BLaER1 treated with 17β-estradiol and CSF1 and Interleukin-3, amounts not matched to agents 10 nM and 100 nM (cell line): ENCODE results near the gene WNT11.
A peak's percentile ranks its signal among the peaks of the same experiment; 100 is the strongest.

ENCODE experiments used
- H3K27ac ChIP-seq, 11 experiments: shearing (Covaris generic); formaldehyde crosslinking; 2 replicates each; pipeline ENCODE4 v1.8.1; 2022
- H3K27me3 ChIP-seq, 11 experiments: shearing (Covaris generic); formaldehyde crosslinking; 2 replicates each; pipeline ENCODE4 v1.8.1; 2022
- H3K36me3 ChIP-seq, 11 experiments: shearing (Covaris generic); formaldehyde crosslinking; 2 replicates each; pipeline ENCODE4 v1.8.1; 2022
- H3K4me1 ChIP-seq, 10 experiments: shearing (Covaris generic); formaldehyde crosslinking; 2 replicates each; pipeline ENCODE4 v1.8.1; 2022
- H3K4me2 ChIP-seq, 11 experiments: shearing (Covaris generic); formaldehyde crosslinking; 2 replicates each; pipeline ENCODE4 v1.8.1; 2022
- H3K4me3 ChIP-seq, 10 experiments: shearing (Covaris generic); formaldehyde crosslinking; 2 replicates each; pipeline ENCODE4 v1.8.1; 2022
- H3K9ac ChIP-seq, 11 experiments: shearing (Covaris generic); formaldehyde crosslinking; 2 replicates each; pipeline ENCODE4 v1.8.1; 2022
- H3K9me3 ChIP-seq, 11 experiments: shearing (Covaris generic); formaldehyde crosslinking; replicated peaks in 1 of 11; 2 replicates each; pipeline ENCODE4 v1.8.1; 2022
- H4K20me1 ChIP-seq, 11 experiments: shearing (Covaris generic); formaldehyde crosslinking; 2 replicates each; pipeline ENCODE4 v1.8.1; 2022
- Cebpa-rat ChIP-seq, 11 experiments: shearing (Covaris generic); IDR thresholded peaks; 2 replicates each; pipeline ENCODE4 v1.8.1; 2022

The WNT11 gene

DNA sequence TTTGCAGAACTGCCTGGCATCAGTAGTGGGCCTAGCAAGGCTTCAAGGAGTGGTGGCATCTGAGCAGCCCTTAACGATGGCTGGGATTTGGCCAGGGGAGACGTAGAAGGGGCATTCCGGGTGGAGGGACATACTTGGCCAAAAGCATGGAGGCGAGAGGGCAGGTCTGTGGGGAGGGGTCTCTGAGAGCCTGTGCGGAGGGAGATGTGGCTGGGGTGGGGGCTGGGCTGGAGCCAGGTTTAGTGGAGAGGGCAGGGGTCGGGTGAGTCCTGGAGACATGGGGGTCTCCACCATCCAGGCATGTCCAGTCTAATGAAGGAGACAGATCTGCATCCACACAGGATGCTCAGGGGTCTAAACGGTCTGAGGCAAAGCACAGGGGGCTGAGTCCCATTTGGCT is 34.4 kb upstream of the WNT11 start:
- TF ChIP-seq Cebpa-rat (IDR thresholded peaks at IDR 0.05), result no peak
- peaks cover 0 to 7% (median 0%) of the 10 kb centered on the region in 11 experiments; a peak in 1 of 22 replicates for H3K27me3 ChIP-seq
- no peak overlapping the region for H3K4me3 ChIP-seq
- peaks cover 0 to 26% (median 13%) of the 10 kb centered on the region in 10 experiments; a peak in 12 of 20 replicates for H3K4me1 ChIP-seq
- no peaks in the 10 kb centered on the region for H3K36me3 ChIP-seq
- no peaks in the 10 kb centered on the region for H3K9me3 ChIP-seq
- H3K9ac ChIP-seq, result no peak overlapping the region
- no peak overlapping the region for H3K4me2 ChIP-seq
- H3K27ac ChIP-seq, result no peak overlapping the region
- no peaks in the 10 kb centered on the region for H4K20me1 ChIP-seq

- Histone ChIP-seq H3K9ac (no peak overlapping the region), H3K4me1 (peaks cover 0 to 26% (median 13%) of the 10 kb centered on the region in 10 experiments; a peak in 12 of 20 replicates), H3K4me3 (no peak overlapping the region), H3K27ac (no peak overlapping the region), H4K20me1 (no peaks in the 10 kb centered on the region), H3K4me2 (no peak overlapping the region), H3K36me3 (no peaks in the 10 kb centered on the region), H3K27me3 (peaks cover 0 to 7% (median 0%) of the 10 kb centered on the region in 11 experiments; a peak in 1 of 22 replicates), H3K9me3 (no peaks in the 10 kb centered on the region)
- TF ChIP-seq Cebpa-rat (IDR thresholded peaks at IDR 0.05), result no peak
These were observed 33.8 kb upstream of the WNT11 start for GRCh38 chr11:76240161-76240540.

DNA sequence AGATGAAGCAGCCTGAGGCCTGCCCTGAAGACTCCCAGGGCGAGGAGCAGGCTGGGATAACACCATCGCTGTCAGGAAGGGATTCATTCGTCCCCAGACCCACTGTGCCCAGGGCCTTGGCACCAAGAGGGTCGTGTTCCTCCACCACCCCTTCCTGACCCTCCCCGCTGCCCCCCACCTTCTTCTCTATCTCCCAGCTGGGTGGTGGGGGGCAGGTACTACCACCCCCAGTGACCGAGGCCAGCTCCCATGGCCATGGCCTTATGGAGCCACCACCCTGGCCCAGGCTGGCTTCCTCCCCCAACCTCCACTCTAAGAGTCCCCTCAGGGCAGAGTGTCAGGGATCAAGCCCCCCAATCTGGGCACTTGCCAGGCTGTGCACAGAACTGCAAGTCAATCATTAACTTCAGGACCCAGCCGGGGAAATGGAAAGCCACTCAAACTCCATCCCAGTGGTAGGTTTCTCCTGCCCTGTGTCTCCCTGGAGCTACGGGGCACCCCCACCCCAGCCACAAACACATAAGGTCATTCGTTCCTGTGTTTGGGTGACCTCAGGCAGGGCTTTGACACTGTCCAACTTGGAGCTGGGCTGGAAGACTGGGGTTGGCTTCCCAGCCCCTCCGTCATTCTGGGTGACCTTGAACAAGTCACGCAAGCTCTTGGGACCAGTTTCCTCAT is 33.3 kb upstream of the WNT11 start:
- no peak overlapping the region for H3K4me3 ChIP-seq

DNA sequence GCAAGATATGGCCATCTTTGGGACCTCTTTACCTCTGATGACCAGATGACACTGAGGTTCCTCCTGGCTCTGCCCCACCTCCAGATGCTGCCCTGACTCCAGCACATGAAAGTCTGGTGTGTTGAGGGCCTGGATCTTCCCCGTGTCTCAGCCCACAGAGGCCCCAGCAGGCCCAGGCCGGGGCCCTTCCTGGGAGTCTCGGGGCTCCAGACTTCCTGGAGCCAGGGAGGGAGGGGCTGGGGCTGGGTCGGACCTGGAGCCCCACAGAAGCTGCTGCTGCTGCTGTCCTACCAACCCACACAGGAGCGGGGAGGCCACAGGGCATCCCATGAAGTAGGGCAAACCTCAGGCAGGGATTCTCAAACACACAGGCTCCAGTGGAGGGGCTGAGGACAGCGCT is 32.2 kb upstream of the WNT11 start:
- no peak overlapping the region for H3K27ac ChIP-seq

More for the DNA sequence above, 33.3 kb upstream of the WNT11 start:
- no peaks in the 10 kb centered on the region for H3K9me3 ChIP-seq
- peaks cover 0 to 7% (median 0%) of the 10 kb centered on the region in 11 experiments; a peak in 1 of 22 replicates for H3K27me3 ChIP-seq
- no peak overlapping the region for H3K9ac ChIP-seq
- H4K20me1 ChIP-seq, result no peaks in the 10 kb centered on the region
- H3K4me2 ChIP-seq, result no peak overlapping the region
- H3K36me3 ChIP-seq, result no peaks in the 10 kb centered on the region
- H3K4me1 ChIP-seq, result peaks cover 3 to 29% (median 17%) of the 10 kb centered on the region in 10 experiments; a peak in 19 of 20 replicates
- H3K27ac ChIP-seq, result no peak overlapping the region
- no peak for TF ChIP-seq Cebpa-rat (IDR thresholded peaks at IDR 0.05)

DNA sequence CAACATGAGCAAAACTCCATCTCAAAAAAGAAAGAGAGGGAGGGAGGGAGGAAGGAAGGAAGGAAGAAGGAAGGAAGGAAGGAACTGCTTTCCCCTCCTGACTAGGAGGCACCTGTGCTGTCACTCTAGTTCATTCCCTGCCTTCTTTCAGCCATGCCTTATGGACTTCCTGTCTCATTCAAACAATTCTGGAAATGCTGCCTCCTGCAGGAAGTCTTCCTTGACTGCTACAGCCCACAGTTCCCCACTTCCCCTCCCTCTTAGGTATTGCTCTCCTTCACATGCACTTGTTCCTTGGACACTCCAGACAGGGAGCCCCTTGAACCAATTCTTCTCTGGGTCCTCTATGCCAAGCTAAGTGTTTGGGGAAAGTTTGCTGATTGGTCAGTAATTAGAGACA is 31.6 kb upstream of the WNT11 start:
- H3K4me3 ChIP-seq, result no peak overlapping the region
- TF ChIP-seq Cebpa-rat (IDR thresholded peaks at IDR 0.05), result no peak
- no peaks in the 10 kb centered on the region for H4K20me1 ChIP-seq
- H3K4me1 ChIP-seq, result peaks cover 20 to 47% (median 34%) of the 10 kb centered on the region in 10 experiments
- H3K27ac ChIP-seq, result no peak overlapping the region
- H3K27me3 ChIP-seq, result peaks cover 0 to 7% (median 0%) of the 10 kb centered on the region in 11 experiments; a peak in 1 of 22 replicates
- no peaks in the 10 kb centered on the region for H3K36me3 ChIP-seq
- no peak overlapping the region for H3K9ac ChIP-seq
- peak overlapping the region in 6 of 11 experiments; percentile 7 to 38 (median 22); a peak in 6 of 22 replicates for H3K4me2 ChIP-seq
- H3K9me3 ChIP-seq, result no peaks in the 10 kb centered on the region

More for the DNA sequence above, 32.2 kb upstream of the WNT11 start:
- Histone ChIP-seq H3K4me1 (peaks cover 14 to 40% (median 28%) of the 10 kb centered on the region in 10 experiments), H3K9me3 (no peaks in the 10 kb centered on the region), H3K9ac (no peak overlapping the region), H3K36me3 (no peaks in the 10 kb centered on the region), H3K4me2 (0 out of 22 replicates have a peak overlapping the region, but pooled peaks of 1 of the 11 experiments have one; percentile 38), H3K4me3 (no peak overlapping the region), H4K20me1 (no peaks in the 10 kb centered on the region), H3K27me3 (peaks cover 0 to 7% (median 0%) of the 10 kb centered on the region in 11 experiments; a peak in 1 of 22 replicates)
- no peak for TF ChIP-seq Cebpa-rat (IDR thresholded peaks at IDR 0.05)

GRCh38 chr11:76237000-76237649 is 30.8 kb upstream of the WNT11 start:
- no peak for TF ChIP-seq Cebpa-rat (IDR thresholded peaks at IDR 0.05)
- Histone ChIP-seq H3K4me1 (peaks cover 24 to 54% (median 42%) of the 10 kb centered on the region in 10 experiments), H4K20me1 (no peaks in the 10 kb centered on the region), H3K27ac (no peak overlapping the region), H3K36me3 (no peaks in the 10 kb centered on the region), H3K27me3 (peaks cover 0 to 7% (median 0%) of the 10 kb centered on the region in 11 experiments; a peak in 1 of 22 replicates), H3K4me2 (peak overlapping the region; percentile 87 to 99 (median 97); a peak in 18 of 22 replicates), H3K4me3 (peak overlapping the region in 8 of 10 experiments; percentile 69 to 87 (median 79); a peak in 14 of 20 replicates), H3K9ac (no peak overlapping the region; a peak in 1 of 22 replicates), H3K9me3 (no peaks in the 10 kb centered on the region)

GRCh38 chr11:76236092-76236999 is 30.0 kb upstream of the WNT11 start:
- peaks cover 0 to 7% (median 0%) of the 10 kb centered on the region in 11 experiments; a peak in 3 of 22 replicates for H3K27me3 ChIP-seq
- no peaks in the 10 kb centered on the region for H3K36me3 ChIP-seq
- peak overlapping the region in 8 of 11 experiments; percentile 82 to 94 (median 87); a peak in 12 of 22 replicates for H3K27ac ChIP-seq

DNA sequence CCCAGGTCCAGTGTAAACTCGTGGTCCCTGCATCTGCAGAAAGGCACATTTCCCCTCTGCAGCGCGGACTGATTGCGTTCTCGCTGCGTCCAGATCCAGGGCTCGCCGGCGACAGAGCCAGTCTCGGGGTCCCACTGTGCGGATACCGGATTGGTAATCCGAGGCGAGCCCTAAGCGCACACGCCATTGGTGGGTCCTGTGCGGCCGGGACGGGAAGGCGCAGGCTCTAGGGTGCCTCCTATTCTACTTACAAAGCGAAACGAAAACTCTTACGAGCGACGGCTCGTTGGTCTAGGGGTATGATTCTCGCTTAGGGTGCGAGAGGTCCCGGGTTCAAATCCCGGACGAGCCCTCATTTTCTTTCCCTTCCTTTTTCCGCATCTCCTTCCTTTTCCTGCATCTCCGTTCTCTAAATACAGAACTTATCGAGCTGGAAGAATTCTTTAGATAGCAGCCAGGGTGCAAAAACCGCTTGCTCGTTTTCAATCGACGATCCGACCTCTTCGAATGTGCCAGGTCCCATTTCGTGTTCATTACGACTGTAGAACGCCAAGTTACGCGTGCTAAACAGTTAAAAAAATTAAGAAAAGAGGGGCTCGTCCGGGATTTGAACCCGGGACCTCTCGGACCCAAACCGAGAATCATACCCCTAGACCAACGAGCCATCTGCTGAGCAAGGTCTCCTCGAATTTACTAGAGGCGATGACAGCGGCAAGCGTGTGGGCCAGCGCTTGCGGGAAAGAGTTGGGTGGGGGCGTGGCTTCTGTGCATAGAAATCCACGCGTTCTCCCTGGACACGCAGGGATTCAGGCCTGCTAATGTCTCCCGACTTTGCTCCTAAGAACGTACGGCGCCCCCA is 29.2 kb upstream of the WNT11 start:
- H3K36me3 ChIP-seq, result no peaks in the 10 kb centered on the region
- no peaks in the 10 kb centered on the region for H4K20me1 ChIP-seq
- H3K27ac ChIP-seq, result peak overlapping the region; percentile 69 to 94 (median 84); a peak in 21 of 22 replicates
- H3K4me2 ChIP-seq, result peak overlapping the region; percentile 87 to 99 (median 97)
- peaks cover 0 to 11% (median 3%) of the 10 kb centered on the region in 11 experiments; a peak in 9 of 22 replicates for H3K27me3 ChIP-seq
- peaks cover 29 to 66% (median 59%) of the 10 kb centered on the region in 10 experiments for H3K4me1 ChIP-seq
- peak overlapping the region; percentile 68 to 87 (median 78) for H3K4me3 ChIP-seq
- H3K9ac ChIP-seq, result peak overlapping the region; percentile 73 to 87 (median 82)
- TF ChIP-seq Cebpa-rat (IDR thresholded peaks at IDR 0.05), result no peak
- no peaks in the 10 kb centered on the region for H3K9me3 ChIP-seq

More at GRCh38 chr11:76236092-76236999, 30.0 kb upstream of the WNT11 start:
- no peaks in the 10 kb centered on the region for H3K9me3 ChIP-seq
- peak overlapping the region; percentile 87 to 99 (median 97) for H3K4me2 ChIP-seq
- H3K4me1 ChIP-seq, result peaks cover 29 to 58% (median 50%) of the 10 kb centered on the region in 10 experiments
- peak overlapping the region; percentile 73 to 87 (median 82) for H3K9ac ChIP-seq
- no peaks in the 10 kb centered on the region for H4K20me1 ChIP-seq
- TF ChIP-seq Cebpa-rat (IDR thresholded peaks at IDR 0.05), result no peak
- H3K4me3 ChIP-seq, result peak overlapping the region; percentile 68 to 87 (median 78)
